ENCODE data around the gene IGFLR1.
A peak's percentile ranks its signal among the peaks of the same experiment; 100 is the strongest.

Gene IGFLR1

DNA sequence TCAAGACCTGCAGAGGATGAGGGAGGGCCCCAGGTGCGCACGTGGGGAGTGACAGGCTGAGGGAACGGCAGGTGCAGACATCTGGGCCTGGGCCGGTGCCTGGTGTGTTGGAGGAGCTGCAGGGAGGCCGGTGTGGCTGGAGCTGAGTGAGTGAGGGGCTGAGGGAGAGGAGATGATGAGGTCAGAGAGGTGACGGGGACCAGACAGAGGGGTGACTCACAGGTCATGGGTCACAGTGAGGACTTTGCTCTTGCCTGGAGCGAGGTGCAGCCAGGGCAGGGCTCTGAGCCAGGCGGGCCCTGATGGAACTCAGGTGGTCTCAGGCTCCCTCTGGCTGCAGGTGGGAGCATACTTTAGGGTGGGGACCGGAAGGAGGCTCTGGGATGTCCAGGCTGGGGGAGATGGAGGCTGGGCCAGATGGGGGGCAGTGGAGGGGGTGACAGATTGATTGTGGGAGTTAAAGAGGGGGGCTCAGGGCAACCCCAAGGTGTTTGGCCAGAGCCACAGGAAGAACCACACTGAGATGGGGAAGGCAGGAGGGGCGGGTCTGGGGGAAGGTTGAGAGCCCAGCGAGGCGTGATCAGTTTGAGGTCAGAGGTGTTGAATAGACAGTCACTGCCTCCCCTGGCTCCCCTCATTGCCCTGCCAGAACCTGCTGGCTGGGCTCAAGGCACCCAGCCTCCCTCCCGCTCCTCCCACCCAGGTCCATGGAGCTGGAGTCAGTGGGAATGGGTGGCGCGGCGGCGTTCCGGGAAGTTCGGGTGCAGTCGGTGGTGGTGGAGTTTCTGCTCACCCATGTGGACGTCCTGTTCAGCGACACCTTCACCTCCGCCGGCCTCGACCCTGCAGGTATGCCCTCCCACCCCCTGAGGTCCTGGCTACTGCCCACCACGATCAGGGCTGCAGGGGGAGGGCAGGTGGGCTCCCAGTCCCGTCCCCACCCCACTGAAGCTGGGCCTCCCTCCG lies 41.5 kb upstream of the IGFLR1 start:
- Histone ChIP-seq H3K4me1 (no peaks in the 10 kb centered on the region), H3K36me3 (replicated peaks) (no peaks in the 10 kb centered on the region), H3K9me3 (no peaks in the 10 kb centered on the region), H3K4me3 (no peak overlapping the region), H3K27me3 (ENCODE audit: low read depth) (no peaks in the 10 kb centered on the region)
- in situ Hi-C loops (cut with MboI; ENCODE audit: low sequenced_read_pairs) = no loop called here
- DNase-seq (ENCODE audit: low spot score in 2 of 2) = no peak

GRCh38 chr19:35782589-35782988 lies 40.3 kb upstream of the IGFLR1 start:
- in situ Hi-C loops (cut with MboI; ENCODE audit: low sequenced_read_pairs) = no loop called here
- no peaks in the 10 kb centered on the region for H3K36me3 ChIP-seq (replicated peaks)
- no peaks in the 10 kb centered on the region for H3K27me3 ChIP-seq (ENCODE audit: low read depth)
- H3K9me3 ChIP-seq = no peaks in the 10 kb centered on the region
- no peak overlapping the region for H3K4me3 ChIP-seq
- H3K4me1 ChIP-seq = no peaks in the 10 kb centered on the region
- DNase-seq (ENCODE audit: low spot score in 2 of 2) = no peak

- in situ Hi-C loops (cut with MboI; ENCODE audit: low sequenced_read_pairs) = no loop called here
- no peak for DNase-seq (ENCODE audit: low spot score in 2 of 2)
- H3K36me3 ChIP-seq (replicated peaks) = no peaks in the 10 kb centered on the region
- no peaks in the 10 kb centered on the region for H3K9me3 ChIP-seq
- H3K27me3 ChIP-seq (ENCODE audit: low read depth) = no peaks in the 10 kb centered on the region
- H3K4me1 ChIP-seq = peaks cover under 1% of the 10 kb centered on the region; the same call in 1 of the 2 replicates
- H3K4me3 ChIP-seq = no peak overlapping the region
Observed at GRCh38 chr19:35781650-35782049, 39.4 kb upstream of the IGFLR1 start.

- in situ Hi-C loops (cut with MboI; ENCODE audit: low sequenced_read_pairs) = no loop called here
- Histone ChIP-seq H3K9me3 (no peaks in the 10 kb centered on the region), H3K36me3 (replicated peaks) (no peaks in the 10 kb centered on the region), H3K27me3 (ENCODE audit: low read depth) (no peaks in the 10 kb centered on the region), H3K4me1 (peaks cover 6% of the 10 kb centered on the region; the same call in 1 of the 2 replicates), H3K4me3 (no peak overlapping the region)
- DNase-seq (ENCODE audit: low spot score in 2 of 2) = no peak
Observed at GRCh38 chr19:35780717-35781116, 38.5 kb upstream of the IGFLR1 start.

- H3K9me3 ChIP-seq = no peaks in the 10 kb centered on the region
- no peak for DNase-seq (ENCODE audit: low spot score in 2 of 2)
- H3K36me3 ChIP-seq (replicated peaks) = no peaks in the 10 kb centered on the region
- peaks cover 6% of the 10 kb centered on the region; the same call in 1 of the 2 replicates for H3K4me1 ChIP-seq
- in situ Hi-C loops (cut with MboI; ENCODE audit: low sequenced_read_pairs) = no loop called here
- no peak overlapping the region for H3K4me3 ChIP-seq
- no peaks in the 10 kb centered on the region for H3K27me3 ChIP-seq (ENCODE audit: low read depth)
Observed at GRCh38 chr19:35780058-35780457, 37.8 kb upstream of the IGFLR1 start.

DNA sequence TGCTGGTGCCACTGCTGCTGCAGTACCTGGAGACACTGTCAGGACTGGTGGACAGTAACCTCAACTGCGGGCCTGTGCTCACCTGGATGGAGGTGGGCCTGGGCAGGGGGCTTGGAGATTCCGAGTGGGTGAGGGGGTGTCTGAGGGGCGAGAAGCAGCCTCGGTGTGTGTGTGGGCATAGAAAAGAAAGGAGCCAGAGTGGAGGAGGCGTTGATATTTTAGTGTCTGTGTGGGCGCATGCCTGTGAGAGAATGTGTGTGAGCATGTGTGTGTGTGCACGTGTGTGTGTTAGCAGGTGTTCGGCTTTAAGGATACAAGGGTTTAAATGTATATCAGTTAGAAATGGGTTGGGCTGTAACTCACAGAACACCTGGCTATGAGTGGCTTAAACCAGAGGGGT lies 36.8 kb upstream of the IGFLR1 start:
- DNase-seq (ENCODE audit: low spot score in 2 of 2) = no peak
- H3K27me3 ChIP-seq (ENCODE audit: low read depth) = no peaks in the 10 kb centered on the region
- peaks cover 9% of the 10 kb centered on the region; the same call in 1 of the 2 replicates for H3K4me1 ChIP-seq
- no peak overlapping the region for H3K4me3 ChIP-seq
- H3K36me3 ChIP-seq (replicated peaks) = no peaks in the 10 kb centered on the region
- in situ Hi-C loops (cut with MboI; ENCODE audit: low sequenced_read_pairs) = no loop called here
- H3K9me3 ChIP-seq = no peaks in the 10 kb centered on the region

- in situ Hi-C loops (cut with MboI; ENCODE audit: low sequenced_read_pairs) = no loop called here
- Histone ChIP-seq H3K4me1 (peaks cover 9% of the 10 kb centered on the region; the same call in 1 of the 2 replicates), H3K27me3 (ENCODE audit: low read depth) (no peaks in the 10 kb centered on the region), H3K4me3 (no peak overlapping the region), H3K9me3 (no peaks in the 10 kb centered on the region), H3K36me3 (replicated peaks) (no peaks in the 10 kb centered on the region)
- DNase-seq (ENCODE audit: low spot score in 2 of 2) = no peak
Observed at GRCh38 chr19:35777961-35778360, 35.7 kb upstream of the IGFLR1 start.

DNA sequence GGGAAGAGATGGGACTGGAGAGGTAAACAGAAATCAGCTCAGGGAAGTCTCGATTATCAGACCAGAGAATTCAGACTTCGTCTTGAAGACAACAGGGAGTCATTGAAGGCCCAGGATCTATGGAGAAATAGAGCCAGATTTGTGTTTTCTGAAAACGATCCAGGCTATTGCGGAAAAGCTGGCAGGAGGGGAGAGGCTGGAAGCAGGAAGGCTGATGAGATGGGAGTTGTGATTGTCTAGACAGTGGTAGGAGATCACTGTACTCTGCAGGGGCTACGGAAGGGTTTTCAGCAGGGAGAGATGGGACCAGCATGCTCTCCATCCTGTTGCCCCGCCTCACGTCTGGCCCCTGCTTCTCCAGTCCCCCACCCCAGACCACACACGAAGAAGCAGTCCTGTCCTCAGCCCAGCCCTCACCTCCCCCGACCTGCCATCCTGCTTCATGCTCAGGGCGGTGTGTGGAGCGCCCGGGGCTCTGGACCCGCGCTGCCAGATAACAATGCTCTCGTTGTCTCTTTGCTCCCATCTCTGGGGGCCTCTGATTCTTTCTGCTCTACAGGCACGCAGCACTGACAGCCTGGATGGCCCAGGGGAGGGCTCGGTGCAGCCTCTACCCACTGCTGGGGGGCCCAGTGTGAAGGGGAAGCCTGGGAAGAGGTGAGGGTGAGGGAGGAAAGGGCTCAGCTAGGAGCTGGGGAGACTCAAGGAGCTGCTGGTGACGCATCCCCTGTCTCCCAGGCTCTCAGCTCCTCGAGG lies 35.0 kb upstream of the IGFLR1 start:
- Histone ChIP-seq H3K36me3 (replicated peaks) (no peaks in the 10 kb centered on the region), H3K9me3 (no peaks in the 10 kb centered on the region), H3K4me1 (peaks cover 9% of the 10 kb centered on the region; the same call in 1 of the 2 replicates), H3K4me3 (no peak overlapping the region), H3K27me3 (ENCODE audit: low read depth) (no peaks in the 10 kb centered on the region)
- in situ Hi-C loops (cut with MboI; ENCODE audit: low sequenced_read_pairs) = no loop called here
- DNase-seq (ENCODE audit: low spot score in 2 of 2) = no peak

DNA sequence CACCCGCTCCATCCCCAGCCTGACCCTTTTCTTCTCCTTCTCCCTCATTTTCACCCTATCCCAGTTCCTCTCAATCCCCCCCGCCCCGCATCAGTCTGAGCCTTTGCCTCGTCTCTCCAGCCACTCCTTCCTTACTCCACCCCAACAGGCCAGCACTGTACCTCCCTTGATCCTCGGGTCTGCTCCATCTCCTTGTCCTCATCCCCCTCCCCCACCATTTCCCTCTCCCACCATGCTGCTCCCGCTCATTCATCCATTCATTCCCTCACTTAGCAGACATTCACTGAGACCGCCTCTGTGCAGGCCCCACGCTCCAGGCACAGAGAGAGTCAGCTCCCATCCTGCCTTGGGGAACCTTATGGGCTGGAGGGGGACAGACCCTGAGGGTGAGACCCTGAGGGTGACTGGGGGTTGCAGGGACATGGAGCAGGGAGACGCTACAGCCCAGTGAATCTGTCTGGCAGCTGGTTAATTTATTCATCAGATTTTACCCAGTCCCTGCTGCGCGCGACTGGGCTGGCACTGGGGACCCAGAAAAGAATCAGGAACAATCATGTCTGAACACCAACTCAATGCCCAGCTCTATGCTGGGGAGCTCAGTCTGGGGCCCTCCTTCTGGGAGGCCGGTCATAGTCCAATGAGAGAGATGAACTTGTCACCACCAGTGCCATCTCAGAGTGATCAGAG lies 34.0 kb upstream of the IGFLR1 start:
- Histone ChIP-seq H3K9me3 (no peaks in the 10 kb centered on the region), H3K36me3 (replicated peaks) (no peaks in the 10 kb centered on the region), H3K27me3 (ENCODE audit: low read depth) (no peaks in the 10 kb centered on the region), H3K4me3 (peak overlapping the region; percentile 51), H3K4me1 (peaks cover 9% of the 10 kb centered on the region; the same call in 1 of the 2 replicates)
- in situ Hi-C loops (cut with MboI; ENCODE audit: low sequenced_read_pairs) = no loop called here
- DNase-seq (ENCODE audit: low spot score in 2 of 2) = peak in 1 of 2 experiments; percentile 39

GRCh38 chr19:35775298-35776101 lies 33.2 kb upstream of the IGFLR1 start, which contains the start of gene ARHGAP33:
Gene ARHGAP33 (plus strand): TSS chr19:35775564. CDS start chr19:35775659, 95 bp downstream.
- peak within 1 kb of the TSS; percentile 51 for H3K4me3 ChIP-seq
- H3K9me3 ChIP-seq = no peaks in the 10 kb centered on the region
- H3K27me3 ChIP-seq (ENCODE audit: low read depth) = no peaks in the 10 kb centered on the region
- in situ Hi-C loops (cut with MboI; ENCODE audit: low sequenced_read_pairs) = no loop called here
- H3K36me3 ChIP-seq (replicated peaks) = no peaks in the 10 kb centered on the region
- H3K4me1 ChIP-seq = peaks cover 9% of the 10 kb centered on the region; the same call in 1 of the 2 replicates
- peak; percentile 97 to 100 for DNase-seq (ENCODE audit: low spot score in 2 of 2)

GRCh38 chr19:35775046-35775297 lies 32.7 kb upstream of the IGFLR1 start:
- Histone ChIP-seq H3K36me3 (replicated peaks) (no peaks in the 10 kb centered on the region), H3K4me1 (peaks cover 9% of the 10 kb centered on the region; the same call in 1 of the 2 replicates), H3K9me3 (no peaks in the 10 kb centered on the region), H3K4me3 (peak overlapping the region; percentile 13), H3K27me3 (ENCODE audit: low read depth) (no peaks in the 10 kb centered on the region)
- in situ Hi-C loops (cut with MboI; ENCODE audit: low sequenced_read_pairs) = no loop called here
- DNase-seq (ENCODE audit: low spot score in 2 of 2) = no peak

DNA sequence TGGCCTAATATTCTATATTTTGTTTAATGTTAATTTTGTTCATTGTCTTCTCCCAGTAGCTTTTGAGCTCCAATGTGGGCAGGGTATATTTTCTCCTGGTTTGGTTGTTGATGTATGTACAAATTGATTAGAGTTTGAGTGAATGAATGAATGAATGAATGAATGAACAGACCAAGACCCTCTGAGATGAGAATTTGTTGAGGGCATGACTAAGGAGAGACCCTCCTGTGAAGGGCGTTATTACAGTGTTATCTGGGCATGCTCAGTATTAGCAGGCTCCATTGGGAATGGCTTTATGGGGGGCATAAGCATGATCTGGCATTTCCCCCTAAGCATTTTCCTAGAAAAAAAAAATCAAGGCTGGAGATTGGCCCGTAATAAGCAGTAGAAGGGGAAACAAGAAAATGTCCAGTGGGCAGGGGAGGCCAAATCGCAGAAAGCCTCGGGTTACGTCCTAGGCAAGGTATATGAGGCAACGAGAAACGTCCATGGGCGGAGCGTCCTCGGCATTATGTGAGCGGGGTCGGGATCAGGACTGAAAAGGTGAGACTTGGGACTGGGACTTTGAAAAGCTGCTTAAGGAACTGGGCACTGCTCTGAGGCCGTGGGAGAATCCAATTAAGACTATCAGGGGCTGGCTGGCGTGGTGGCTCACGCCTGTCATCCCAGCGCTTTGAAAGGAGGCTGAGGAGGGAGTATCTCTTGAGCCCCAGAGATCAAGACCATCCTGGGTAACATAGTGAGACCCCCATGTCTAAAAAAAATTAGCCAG lies 32.2 kb upstream of the IGFLR1 start:
- in situ Hi-C loops (cut with MboI; ENCODE audit: low sequenced_read_pairs) = no loop called here
- peak in 1 of 2 experiments; percentile 35 for DNase-seq (ENCODE audit: low spot score in 2 of 2)
- Histone ChIP-seq H3K4me3 (peak overlapping the region; percentile 13), H3K27me3 (ENCODE audit: low read depth) (no peaks in the 10 kb centered on the region), H3K9me3 (no peaks in the 10 kb centered on the region), H3K36me3 (replicated peaks) (no peaks in the 10 kb centered on the region), H3K4me1 (peaks cover 9% of the 10 kb centered on the region; the same call in 1 of the 2 replicates)

Data from HAP-1 (cell line).